GM12878 (cell line): ENCODE results near the gene TMEM114. TPM values are rescaled to one million over a fixed set of nuclear protein-coding genes. Genes with fewer than 3 reads are reported as not detected.

Experiments
- ATAC-seq: fragments of 200-7000 bp; cut with Tn5 transposase; 3 replicates; pipeline ENCODE4 v1.9.1; 2020; ENCODE audit warnings: mild to moderate bottlenecking, moderate library complexity
- BruUV-seq: library from RNA; stranded (reverse); fragments of 400-500 nt; replicated peaks from 2 replicates; lab custom pipeline; 2021; lab: Mats Ljungman, UMichigan
- CTCF ChIA-PET: fragments of 300-600 bp; sonication (Branson Sonifier 250); formaldehyde crosslinking; extraction: SDS; loops from one replicate; lab custom pipeline; 2021; ENCODE audit warnings: inconsistent platforms; lab: Yijun Ruan, JAX
- POLR2A ChIA-PET: fragments of 350-600 bp; formaldehyde crosslinking; extraction: SDS; loops from one replicate; lab custom pipeline; 2021; ENCODE audit warnings: inconsistent platforms; lab: Charles Lee
- RAD21 ChIA-PET: fragments of 300-600 bp; sonication (Branson Sonifier 250); formaldehyde crosslinking; loops from one replicate; lab custom pipeline; 2023; ENCODE audit warnings: antibody characterized with exemption; ENCODE audit not compliant: unreplicated experiment; lab: Charles Lee
- SMC1A ChIA-PET: fragments of 300-600 bp; sonication (Branson Sonifier 250); formaldehyde crosslinking; loops from one replicate; lab custom pipeline; 2023; ENCODE audit not compliant: unreplicated experiment, uncharacterized antibody; lab: Charles Lee
- DNase-seq: peaks from one replicate; pipeline ENCODE4 v3.0.0-alpha.2; 2011; ENCODE audit warnings: low read depth, low spot score
- FAIRE-seq: peaks from 3 replicates; lab custom pipeline; 2011; peaks lifted over from hg19 to GRCh38; lab: Jason Lieb, UNC
- H2AFZ ChIP-seq: 2 replicates; pipeline ENCODE4 v1.6.0; 2011; ENCODE audit warnings: low read depth, low read length, control low read depth; ENCODE audit not compliant: control insufficient read depth
- H3K27ac ChIP-seq: 2 replicates; pipeline ENCODE4 v1.5.1; 2011; ENCODE audit warnings: control low read depth; ENCODE audit not compliant: control insufficient read depth, insufficient read depth
- H3K27me3 ChIP-seq, 2 experiments: replicated peaks in 1 of 2; 2 replicates each; pipeline versions ENCODE4 v1.6.0 to v1.6.1; 2011; ENCODE audit warnings: low read length in 1 of 2; ENCODE audit not compliant: control insufficient read depth in 2 of 2, insufficient read depth in 2 of 2
- H3K36me3 ChIP-seq, 2 experiments: 2 replicates each; pipeline ENCODE4 v1.5.1; 2011; ENCODE audit warnings: low read length in 1 of 2; ENCODE audit not compliant: control insufficient read depth in 2 of 2, insufficient read depth in 2 of 2
- H3K4me1 ChIP-seq: 2 replicates; pipeline ENCODE4 v1.6.1; 2011; ENCODE audit warnings: mild to moderate bottlenecking, low read length, moderate library complexity, mixed read lengths; ENCODE audit not compliant: control insufficient read depth, insufficient read depth
- H3K4me2 ChIP-seq: 2 replicates; pipeline ENCODE4 v1.6.0; 2011; ENCODE audit warnings: control low read depth; ENCODE audit not compliant: control insufficient read depth, insufficient read depth
- H3K4me3 ChIP-seq: fragments of 200-600 bp; sonication (generic); 2 replicates; pipeline ENCODE4 v1.5.1; 2016
- H3K79me2 ChIP-seq: 2 replicates; pipeline ENCODE4 v1.6.0; 2011; ENCODE audit warnings: low read length; ENCODE audit not compliant: control insufficient read depth, insufficient read depth
- H3K9ac ChIP-seq: 2 replicates; pipeline ENCODE4 v1.8.0; 2011; ENCODE audit warnings: low read length, control low read depth, mixed read lengths; ENCODE audit not compliant: control insufficient read depth, insufficient read depth
- H3K9me3 ChIP-seq: replicated peaks from 3 replicates; pipeline ENCODE4 v1.5.1; 2011; ENCODE audit warnings: mild to moderate bottlenecking, low read length; ENCODE audit not compliant: control insufficient read depth, insufficient read depth
- H4K20me1 ChIP-seq: 2 replicates; pipeline ENCODE4 v1.6.0; 2011; ENCODE audit not compliant: control insufficient read depth, insufficient read depth
- BMI1 ChIP-seq: fragments of 450-650 bp; IDR thresholded peaks from 2 replicates; pipeline ENCODE4 v1.6.1; 2016; ENCODE audit warnings: mild to moderate bottlenecking, moderate library complexity, borderline replicate concordance
- BRCA1 ChIP-seq: IDR thresholded peaks from 2 replicates; pipeline ENCODE4 v1.6.1; 2011; ENCODE audit warnings: low read depth, low read length, improper control_type of control experiment
- PML ChIP-seq: IDR thresholded peaks from 2 replicates; pipeline ENCODE4 v1.6.1; 2012; ENCODE audit warnings: low read length, inconsistent platforms
- POLR2A ChIP-seq: IDR thresholded peaks from 2 replicates; pipeline ENCODE4 v1.6.1; 2011; ENCODE audit warnings: low read depth, mild to moderate bottlenecking, low read length
- YY1 ChIP-seq: IDR thresholded peaks from 2 replicates; pipeline ENCODE4 v1.6.1; 2011; ENCODE audit warnings: low read depth, mild to moderate bottlenecking, low read length
- ZNF217 ChIP-seq: fragments of 450-650 bp; IDR thresholded peaks from 2 replicates; pipeline ENCODE4 v1.6.1; 2017; ENCODE audit warnings: antibody characterized with exemption, mild to moderate bottlenecking
- WGBS: methylation state at CpG from one replicate; pipeline ENCODE4 v1.1.6; 2016; ENCODE audit warnings: low lambda C conversion rate; ENCODE audit not compliant: insufficient replicate concordance, insufficient coverage; ENCODE audit errors: missing lambda C conversion rate; 5-methylcytosine and 5-hydroxymethylcytosine counted together
- in situ Hi-C: fragments of 300-500 bp; cut with MboI; formaldehyde crosslinking; loops from 9 replicates; pipeline ENCODE4 v1.14.3; 2018; ENCODE audit warnings: mixed read lengths
- intact Hi-C: fragments of 100-400 bp; cut with micrococcal nuclease; formaldehyde crosslinking; loops from one replicate; pipeline ENCODE4 v1.14.2; 2022; ENCODE audit not compliant: unreplicated experiment
- polyA plus RNA-seq, 11 experiments: library from polyadenylated mRNA; depleted of rRNA in 4 of 11; unstranded in 6 of 11; stranded (reverse) in 5 of 11; fragments of >200 nt; fragmentation: Nextera tagmentation in 4 of 11; fragmentation: Illumina TruSeq in 1 of 11; extraction: Ambion mirVana in 4 of 11; extraction: Trizol in 1 of 11; gene quantifications; 1 replicate in 1 of 11; 2 replicates in 10 of 11; pipeline versions ENCODE4 v1.2.1 to v1.2.3, GENCODE V29; 2011 to 2016; ENCODE audit warnings: inconsistent platforms in 2 of 11, missing spikeins in 2 of 11, low read depth in 1 of 11
- total RNA-seq, 4 experiments: library from RNA; depleted of rRNA in 3 of 4; stranded (reverse); fragments of >200 nt in 3 of 4; fragmentation: Illumina TruSeq in 1 of 4; extraction: Trizol in 1 of 4; gene quantifications; 2 replicates each; pipeline versions ENCODE4 v1.2.1 to v1.2.3, GENCODE V29; 2013 to 2021
- TF ChIP-seq, protein P1 (sequence below): IDR thresholded peaks from 2 replicates; pipeline ENCODE4 v1.6.1; 2011; ENCODE audit warnings: borderline replicate concordance, low read depth, mild to moderate bottlenecking, moderate library complexity, low read length; ENCODE audit not compliant: insufficient read depth, poor library complexity, severe bottlenecking
- TF ChIP-seq, protein P2 (sequence below): IDR thresholded peaks from 2 replicates; pipeline ENCODE4 v1.6.1; 2011; ENCODE audit warnings: mild to moderate bottlenecking, low read depth, low read length, moderate library complexity; ENCODE audit not compliant: insufficient replicate concordance

Gene TMEM114
- total and polyA plus RNA-seq, 10 of the 15 experiments (the other 5 are each of a cell fraction or from before 2014, with no cell fraction given): not detected

DNA sequence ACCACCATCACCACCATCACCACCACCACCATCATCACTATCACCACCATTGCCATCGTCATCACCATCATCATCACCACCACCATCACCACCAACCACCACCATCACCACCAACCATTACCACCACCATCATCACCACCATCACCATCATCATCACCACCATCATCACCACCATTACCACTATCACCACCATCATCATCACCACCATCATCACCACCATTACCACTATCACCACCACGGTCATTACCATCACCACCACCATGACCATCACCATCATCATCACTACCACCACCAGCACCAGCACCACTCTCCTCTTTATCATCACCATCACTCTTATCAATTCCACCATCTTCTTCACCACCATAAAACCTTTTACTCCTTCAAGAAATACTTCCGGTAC lies 1.1 kb upstream of the TMEM114 start:
- no TSS peak for BruUV-seq
- Histone ChIP-seq H3K36me3 (no peaks in the 10 kb centered on the region), H3K4me3 (no peak overlapping the region), H2AFZ (no peak overlapping the region), H3K9ac (no peak overlapping the region), H3K9me3 (no peaks in the 10 kb centered on the region; the same call in 2 of the 3 replicates), H3K79me2 (no peaks in the 10 kb centered on the region), H3K27me3 (peaks cover 6 to 11% of the 10 kb centered on the region in 2 experiments; a peak in 3 of 4 replicates), H3K27ac (no peak overlapping the region), H3K4me1 (no peaks in the 10 kb centered on the region), H3K4me2 (no peak overlapping the region), H4K20me1 (no peaks in the 10 kb centered on the region)
- intact Hi-C loops (no loop called here), in situ Hi-C loops (no loop called here)
- WGBS: 72% methylated on average over 3 of the region's 3 CpGs
- ATAC-seq: no peak
- TF ChIP-seq YY1 (no peak), BRCA1 (no peak), BMI1 (no peak), ZNF217 (no peak), POLR2A (no peak), PML (no peak)
- TF ChIP-seq, protein P1, sequence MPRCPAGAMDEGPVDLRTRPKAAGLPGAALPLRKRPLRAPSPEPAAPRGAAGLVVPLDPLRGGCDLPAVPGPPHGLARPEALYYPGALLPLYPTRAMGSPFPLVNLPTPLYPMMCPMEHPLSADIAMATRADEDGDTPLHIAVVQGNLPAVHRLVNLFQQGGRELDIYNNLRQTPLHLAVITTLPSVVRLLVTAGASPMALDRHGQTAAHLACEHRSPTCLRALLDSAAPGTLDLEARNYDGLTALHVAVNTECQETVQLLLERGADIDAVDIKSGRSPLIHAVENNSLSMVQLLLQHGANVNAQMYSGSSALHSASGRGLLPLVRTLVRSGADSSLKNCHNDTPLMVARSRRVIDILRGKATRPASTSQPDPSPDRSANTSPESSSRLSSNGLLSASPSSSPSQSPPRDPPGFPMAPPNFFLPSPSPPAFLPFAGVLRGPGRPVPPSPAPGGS: no peak
- TF ChIP-seq, protein P2, sequence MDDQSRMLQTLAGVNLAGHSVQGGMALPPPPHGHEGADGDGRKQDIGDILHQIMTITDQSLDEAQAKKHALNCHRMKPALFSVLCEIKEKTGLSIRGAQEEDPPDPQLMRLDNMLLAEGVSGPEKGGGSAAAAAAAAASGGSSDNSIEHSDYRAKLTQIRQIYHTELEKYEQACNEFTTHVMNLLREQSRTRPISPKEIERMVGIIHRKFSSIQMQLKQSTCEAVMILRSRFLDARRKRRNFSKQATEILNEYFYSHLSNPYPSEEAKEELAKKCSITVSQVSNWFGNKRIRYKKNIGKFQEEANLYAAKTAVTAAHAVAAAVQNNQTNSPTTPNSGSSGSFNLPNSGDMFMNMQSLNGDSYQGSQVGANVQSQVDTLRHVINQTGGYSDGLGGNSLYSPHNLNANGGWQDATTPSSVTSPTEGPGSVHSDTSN: no peak
- FAIRE-seq: no peak
- DNase-seq: no peak
- RAD21 ChIA-PET: no interaction called here
- SMC1A ChIA-PET: no interaction called here
- CTCF ChIA-PET: no interaction called here
- POLR2A ChIA-PET: no interaction called here
